ENCODE measurements around the gene PSTK. TPM values are rescaled to one million over a fixed set of nuclear protein-coding genes. Genes with fewer than 3 reads are reported as not detected.

Gene PSTK
- total RNA-seq, 2 donors from 2014 or later, result 7.0 to 7.1 TPM

- no peaks in the 10 kb centered on the region for H3K27me3 ChIP-seq (ENCODE audit: control insufficient read depth, insufficient read depth, low read length, poor library complexity, severe bottlenecking)
- Mint-ChIP-seq H3K36me3 (ENCODE audit: low read depth) (peaks cover 42% of the 10 kb centered on the region), H3K4me3 (no peak overlapping the region), H3K4me1 (peaks cover 16% of the 10 kb centered on the region), H3K9me3 (no peaks in the 10 kb centered on the region), H3K27me3 (ENCODE audit: insufficient read depth) (no peaks in the 10 kb centered on the region), H3K27ac (no peak overlapping the region)
- H3K9me3 ChIP-seq (ENCODE audit: control insufficient read depth, low read length), result no peaks in the 10 kb centered on the region
- H3K9ac ChIP-seq (ENCODE audit: extremely low read depth, low read length, poor library complexity, severe bottlenecking), result no peak overlapping the region
- H3K4me3 ChIP-seq (ENCODE audit: low read length), result no peak overlapping the region
- no peak overlapping the region for H3K27ac ChIP-seq (ENCODE audit: low read depth, low read length)
- no peak for DNase-seq
- peaks cover 28% of the 10 kb centered on the region for H3K36me3 ChIP-seq (ENCODE audit: control insufficient read depth, insufficient read depth, low read length)
- no peak for TF ChIP-seq CTCF (conservative IDR thresholded peaks at IDR 0.05)
- peaks cover 3% of the 10 kb centered on the region for H3K4me1 ChIP-seq (ENCODE audit: control insufficient read depth, insufficient read depth, low read length)
- WGBS, 2 experiments (ENCODE audit: insufficient coverage in 1 of 2, insufficient read length in 1 of 2), result 86 to 89% methylated on average over 2 to 3 of the region's 3 CpGs
These were observed 17.7 kb downstream of the PSTK start for GRCh38 chr10:122997864-122998263.

- no peak for TF ChIP-seq CTCF (conservative IDR thresholded peaks at IDR 0.05)
- WGBS, 2 experiments (ENCODE audit: insufficient coverage in 1 of 2, insufficient read length in 1 of 2), result 91 to 92% methylated on average over 4 to 5 of the region's 6 CpGs
- H3K27ac Mint-ChIP-seq, result no peak overlapping the region
These were observed 18.2 kb downstream of the PSTK start for GRCh38 chr10:122998360-122998917.

GRCh38 chr10:122998934-122999333, 18.7 kb downstream of the PSTK start:
- no peak overlapping the region for H3K27ac Mint-ChIP-seq
- H3K4me3 Mint-ChIP-seq, result no peak overlapping the region
- Histone ChIP-seq H3K36me3 (ENCODE audit: control insufficient read depth, insufficient read depth, low read length) (peaks cover 23% of the 10 kb centered on the region), H3K27me3 (ENCODE audit: control insufficient read depth, insufficient read depth, low read length, poor library complexity, severe bottlenecking) (no peaks in the 10 kb centered on the region), H3K27ac (ENCODE audit: low read depth, low read length) (no peak overlapping the region), H3K4me3 (ENCODE audit: low read length) (no peak overlapping the region), H3K9ac (ENCODE audit: extremely low read depth, low read length, poor library complexity, severe bottlenecking) (no peak overlapping the region), H3K4me1 (ENCODE audit: control insufficient read depth, insufficient read depth, low read length) (peaks cover 6% of the 10 kb centered on the region), H3K9me3 (ENCODE audit: control insufficient read depth, low read length) (no peaks in the 10 kb centered on the region)
- no peaks in the 10 kb centered on the region for H3K9me3 Mint-ChIP-seq
- peaks cover 23% of the 10 kb centered on the region for H3K4me1 Mint-ChIP-seq
- TF ChIP-seq CTCF (conservative IDR thresholded peaks at IDR 0.05), result no peak
- 90 to 94% methylated on average over 2 to 3 of the region's 3 CpGs for WGBS, 2 experiments (ENCODE audit: insufficient coverage in 1 of 2, insufficient read length in 1 of 2)
- H3K27me3 Mint-ChIP-seq (ENCODE audit: insufficient read depth), result no peaks in the 10 kb centered on the region
- DNase-seq, result no peak
- peaks cover 40% of the 10 kb centered on the region for H3K36me3 Mint-ChIP-seq (ENCODE audit: low read depth)

More at GRCh38 chr10:122998360-122998917, 18.2 kb downstream of the PSTK start:
- Histone ChIP-seq H3K9me3 (ENCODE audit: control insufficient read depth, low read length) (no peaks in the 10 kb centered on the region), H3K36me3 (ENCODE audit: control insufficient read depth, insufficient read depth, low read length) (peaks cover 23% of the 10 kb centered on the region), H3K9ac (ENCODE audit: extremely low read depth, low read length, poor library complexity, severe bottlenecking) (no peak overlapping the region), H3K4me3 (ENCODE audit: low read length) (no peak overlapping the region), H3K4me1 (ENCODE audit: control insufficient read depth, insufficient read depth, low read length) (peaks cover 6% of the 10 kb centered on the region), H3K27me3 (ENCODE audit: control insufficient read depth, insufficient read depth, low read length, poor library complexity, severe bottlenecking) (no peaks in the 10 kb centered on the region), H3K27ac (ENCODE audit: low read depth, low read length) (no peak overlapping the region)
- Mint-ChIP-seq H3K36me3 (ENCODE audit: low read depth) (peaks cover 42% of the 10 kb centered on the region), H3K27me3 (ENCODE audit: insufficient read depth) (no peaks in the 10 kb centered on the region), H3K9me3 (no peaks in the 10 kb centered on the region), H3K4me3 (no peak overlapping the region), H3K4me1 (peaks cover 18% of the 10 kb centered on the region)
- DNase-seq, result no peak

Data from endodermal cell (in vitro differentiated cells).